ENCODE data around the gene LCE1D. TPM values are rescaled to one million over a fixed set of nuclear protein-coding genes. Genes with fewer than 3 reads are reported as not detected.

The LCE1D gene
- total and polyA plus RNA-seq, 5 donors: not detected

GRCh38 chr1:152811671-152812070, 15.2 kb downstream of the LCE1D start, which contains the start of gene LCE1B:
LCE1B (plus strand) TSS chr1:152811971; CDS start chr1:152812447, 476 bp downstream.
- no peak for DNase-seq
- Histone ChIP-seq H3K9me3 (ENCODE audit: control insufficient read depth, low read length) (no peaks in the 10 kb centered on the region), H3K27ac (ENCODE audit: low read length) (no peak within 1 kb of the TSS), H3K4me1 (ENCODE audit: control insufficient read depth, insufficient read depth, low read length) (no peaks in the 10 kb centered on the region), H3K4me3 (ENCODE audit: low read length) (no peak within 1 kb of the TSS), H3K27me3 (ENCODE audit: control insufficient read depth, insufficient read depth) (no peaks in the 10 kb centered on the region)
- ATAC-seq: no peak
- 88% methylated on average over 2 of the region's 2 CpGs for WGBS
- intact Hi-C loops (cut with DNase I): no loop called here

- Histone ChIP-seq H3K27ac (ENCODE audit: low read length) (no peak overlapping the region), H3K27me3 (ENCODE audit: control insufficient read depth, insufficient read depth) (no peaks in the 10 kb centered on the region), H3K4me1 (ENCODE audit: control insufficient read depth, insufficient read depth, low read length) (no peaks in the 10 kb centered on the region), H3K9me3 (ENCODE audit: control insufficient read depth, low read length) (no peaks in the 10 kb centered on the region), H3K4me3 (ENCODE audit: low read length) (no peak overlapping the region)
- ATAC-seq: no peak
- WGBS: 81% methylated on average over 6 of the region's 6 CpGs
- no peak for DNase-seq
- intact Hi-C loops (cut with DNase I): no loop called here
Observed at GRCh38 chr1:152817309-152817708, 20.8 kb downstream of the LCE1D start.

GRCh38 chr1:152823294-152823693, 26.8 kb downstream of the LCE1D start:
- peaks cover 2% of the 10 kb centered on the region for H3K27me3 ChIP-seq (ENCODE audit: control insufficient read depth, insufficient read depth)
- ATAC-seq: no peak
- H3K4me3 ChIP-seq (ENCODE audit: low read length): no peak overlapping the region
- DNase-seq: no peak
- intact Hi-C loops (cut with DNase I): no loop called here
- H3K9me3 ChIP-seq (ENCODE audit: control insufficient read depth, low read length): no peaks in the 10 kb centered on the region
- WGBS: 31% methylated on average over 5 of the region's 5 CpGs
- H3K4me1 ChIP-seq (ENCODE audit: control insufficient read depth, insufficient read depth, low read length): no peaks in the 10 kb centered on the region
- H3K27ac ChIP-seq (ENCODE audit: low read length): no peak overlapping the region

- H3K4me3 ChIP-seq (ENCODE audit: low read length): no peak overlapping the region
- no peaks in the 10 kb centered on the region for H3K4me1 ChIP-seq (ENCODE audit: control insufficient read depth, insufficient read depth, low read length)
- DNase-seq (no peak), ATAC-seq (no peak)
- no peaks in the 10 kb centered on the region for H3K9me3 ChIP-seq (ENCODE audit: control insufficient read depth, low read length)
- intact Hi-C loops (cut with DNase I): no loop called here
- H3K27ac ChIP-seq (ENCODE audit: low read length): no peak overlapping the region
- peaks cover 2% of the 10 kb centered on the region for H3K27me3 ChIP-seq (ENCODE audit: control insufficient read depth, insufficient read depth)
Observed at GRCh38 chr1:152824964-152825363, 28.4 kb downstream of the LCE1D start.

GRCh38 chr1:152827173-152827572, 30.7 kb downstream of the LCE1D start, which contains the start of gene LCE1A:
LCE1A (plus strand) TSS chr1:152827473; CDS start chr1:152827473, 0 bp downstream.
- WGBS: 70% methylated on average over 2 of the region's 2 CpGs
- Histone ChIP-seq H3K4me3 (ENCODE audit: low read length) (no peak within 1 kb of the TSS), H3K4me1 (ENCODE audit: control insufficient read depth, insufficient read depth, low read length) (no peaks in the 10 kb centered on the region), H3K27ac (ENCODE audit: low read length) (no peak within 1 kb of the TSS), H3K9me3 (ENCODE audit: control insufficient read depth, low read length) (no peaks in the 10 kb centered on the region), H3K27me3 (ENCODE audit: control insufficient read depth, insufficient read depth) (peaks cover 2% of the 10 kb centered on the region)
- intact Hi-C loops (cut with DNase I): no loop called here
- ATAC-seq: no peak
- DNase-seq: no peak

GRCh38 chr1:152836870-152837269, 40.3 kb downstream of the LCE1D start:
- no peaks in the 10 kb centered on the region for H3K9me3 ChIP-seq (ENCODE audit: control insufficient read depth, low read length)
- H3K4me3 ChIP-seq (ENCODE audit: low read length): no peak overlapping the region
- intact Hi-C loops (cut with DNase I): no loop called here
- no peak for DNase-seq
- 43% methylated on average over 2 of the region's 2 CpGs for WGBS
- no peak overlapping the region for H3K27ac ChIP-seq (ENCODE audit: low read length)
- ATAC-seq: no peak
- no peaks in the 10 kb centered on the region for H3K4me1 ChIP-seq (ENCODE audit: control insufficient read depth, insufficient read depth, low read length)
- H3K27me3 ChIP-seq (ENCODE audit: control insufficient read depth, insufficient read depth): no peaks in the 10 kb centered on the region

- WGBS: 90% methylated on average over 3 of the region's 3 CpGs
- Histone ChIP-seq H3K9me3 (ENCODE audit: control insufficient read depth, low read length) (no peaks in the 10 kb centered on the region), H3K4me3 (ENCODE audit: low read length) (no peak within 1 kb of the TSS), H3K27me3 (ENCODE audit: control insufficient read depth, insufficient read depth) (no peaks in the 10 kb centered on the region), H3K27ac (ENCODE audit: low read length) (no peak within 1 kb of the TSS), H3K4me1 (ENCODE audit: control insufficient read depth, insufficient read depth, low read length) (no peaks in the 10 kb centered on the region)
- ATAC-seq (no peak), DNase-seq (no peak)
- intact Hi-C loops (cut with DNase I): no loop called here
Observed at GRCh38 chr1:152842556-152842955, 46.0 kb downstream of the LCE1D start, which contains the start of gene LCE6A. LCE6A (plus strand) TSS chr1:152842856; CDS start chr1:152843521, 665 bp downstream.

Other genes starting within 250 kb of the LCE1D start
- gene LCE3E, start 229.9 kb upstream of the LCE1D start, total RNA-seq: not detected
- not detected for gene LCE3E, start 229.9 kb upstream of the LCE1D start, polyA plus RNA-seq
- gene LCE3D, start 216.2 kb upstream of the LCE1D start, total RNA-seq: not detected
- not detected for gene LCE3D, start 216.2 kb upstream of the LCE1D start, polyA plus RNA-seq
- not detected for gene LCE3C, start 196.5 kb upstream of the LCE1D start, total RNA-seq
- not detected for gene LCE3C, start 196.5 kb upstream of the LCE1D start, polyA plus RNA-seq
- not detected for gene LCE3B, start 182.9 kb upstream of the LCE1D start, total RNA-seq
- gene LCE3B, start 182.9 kb upstream of the LCE1D start, polyA plus RNA-seq: not detected
- not detected for gene LCE3A, start 173.6 kb upstream of the LCE1D start, total RNA-seq
- gene LCE3A, start 173.6 kb upstream of the LCE1D start, polyA plus RNA-seq: not detected
- not detected for gene LCE2D, start 133.3 kb upstream of the LCE1D start, total RNA-seq
- gene LCE2D, start 133.3 kb upstream of the LCE1D start, polyA plus RNA-seq: not detected
- gene LCE2C, start 121.4 kb upstream of the LCE1D start, total RNA-seq: not detected
- gene LCE2C, start 121.4 kb upstream of the LCE1D start, polyA plus RNA-seq: not detected
- gene LCE2B, start 110.6 kb upstream of the LCE1D start, total RNA-seq: not detected
- not detected for gene LCE2B, start 110.6 kb upstream of the LCE1D start, polyA plus RNA-seq
- not detected for gene LCE2A, start 98.4 kb upstream of the LCE1D start, total RNA-seq
- gene LCE2A, start 98.4 kb upstream of the LCE1D start, polyA plus RNA-seq: not detected
- not detected for gene LCE4A, start 88.6 kb upstream of the LCE1D start, total RNA-seq
- not detected for gene LCE4A, start 88.6 kb upstream of the LCE1D start, polyA plus RNA-seq
- gene KPRP, start 38.7 kb upstream of the LCE1D start, total RNA-seq: not detected
- not detected for gene KPRP, start 38.7 kb upstream of the LCE1D start, polyA plus RNA-seq
- not detected for gene LCE1F, start 21.6 kb upstream of the LCE1D start, total RNA-seq
- not detected for gene LCE1F, start 21.6 kb upstream of the LCE1D start, polyA plus RNA-seq
- gene LCE1E, start 10.5 kb upstream of the LCE1D start, total RNA-seq: not detected
- not detected for gene LCE1E, start 10.5 kb upstream of the LCE1D start, polyA plus RNA-seq
- not detected for gene LCE1C, start 9.9 kb downstream of the LCE1D start, total RNA-seq
- gene LCE1C, start 9.9 kb downstream of the LCE1D start, polyA plus RNA-seq: not detected
- gene LCE1B, start 15.2 kb downstream of the LCE1D start, total RNA-seq: not detected
- gene LCE1B, start 15.2 kb downstream of the LCE1D start, polyA plus RNA-seq: not detected
- gene LCE1A, start 30.8 kb downstream of the LCE1D start, total RNA-seq: not detected
- not detected for gene LCE1A, start 30.8 kb downstream of the LCE1D start, polyA plus RNA-seq
- not detected for gene LCE6A, start 46.1 kb downstream of the LCE1D start, total RNA-seq
- gene LCE6A, start 46.1 kb downstream of the LCE1D start, polyA plus RNA-seq: not detected
- not detected for gene LCE7A, start 63.3 kb downstream of the LCE1D start, total RNA-seq
- not detected for gene LCE7A, start 63.3 kb downstream of the LCE1D start, polyA plus RNA-seq
- gene SMCP, start 81.6 kb downstream of the LCE1D start, total RNA-seq: not detected
- gene SMCP, start 81.6 kb downstream of the LCE1D start, polyA plus RNA-seq: not detected
- gene IVL, start 111.8 kb downstream of the LCE1D start, total RNA-seq: not detected
- gene IVL, start 111.8 kb downstream of the LCE1D start, polyA plus RNA-seq: not detected
- not detected for gene SPRR5, start 150.5 kb downstream of the LCE1D start, total RNA-seq
- not detected for gene SPRR5, start 150.5 kb downstream of the LCE1D start, polyA plus RNA-seq
- gene SPRR4, start 173.9 kb downstream of the LCE1D start, total RNA-seq: not detected
- not detected for gene SPRR4, start 173.9 kb downstream of the LCE1D start, polyA plus RNA-seq
- gene SPRR1A, start 187.4 kb downstream of the LCE1D start, total RNA-seq: not detected
- gene SPRR1A, start 187.4 kb downstream of the LCE1D start, polyA plus RNA-seq: not detected
- gene SPRR3, start 205.0 kb downstream of the LCE1D start, total RNA-seq: not detected
- gene SPRR3, start 205.0 kb downstream of the LCE1D start, polyA plus RNA-seq: 0.50 TPM
- gene SPRR1B, start 234.5 kb downstream of the LCE1D start, total RNA-seq: not detected
- not detected for gene SPRR1B, start 234.5 kb downstream of the LCE1D start, polyA plus RNA-seq
- not detected for gene SPRR2D, start 244.4 kb downstream of the LCE1D start, total RNA-seq
- not detected for gene SPRR2D, start 244.4 kb downstream of the LCE1D start, polyA plus RNA-seq